NT2/D1 (cell line): ENCODE results near the gene GCLM.
"Not testable (repeated sequence)": the region's sequence is repeated elsewhere in the genome, so short reads cannot be mapped to it uniquely, and the experiment has no call there.

ENCODE experiments used
- DNase-seq: peaks from one replicate; pipeline ENCODE4 v3.0.0-alpha.2; 2011; ENCODE audit warnings: low read depth, low spot score
- H3K27me3 ChIP-seq: 2 replicates; pipeline ENCODE4 v1.6.0; 2011; ENCODE audit warnings: mild to moderate bottlenecking; ENCODE audit not compliant: insufficient read length, insufficient read depth
- H3K36me3 ChIP-seq: 2 replicates; pipeline ENCODE4 v1.6.1; 2011; ENCODE audit warnings: mild to moderate bottlenecking, low read length, mixed read lengths; ENCODE audit not compliant: insufficient read depth, insufficient read length
- H3K4me1 ChIP-seq: 2 replicates; pipeline ENCODE4 v1.5.1; 2011; ENCODE audit not compliant: insufficient read depth, insufficient read length
- H3K4me3 ChIP-seq: 2 replicates; pipeline ENCODE4 v1.5.1; 2011; ENCODE audit warnings: low read depth; ENCODE audit not compliant: insufficient read length
- H3K9ac ChIP-seq: 2 replicates; pipeline ENCODE4 v1.6.0; 2011; ENCODE audit warnings: low read depth; ENCODE audit not compliant: insufficient read length
- H3K9me3 ChIP-seq: 2 replicates; pipeline ENCODE4 v1.5.1; 2011; ENCODE audit warnings: mild to moderate bottlenecking, low read length; ENCODE audit not compliant: insufficient read depth
- SUZ12 ChIP-seq: IDR thresholded peaks from 2 replicates; pipeline ENCODE4 v1.6.1; 2011; ENCODE audit not compliant: insufficient read length, insufficient read depth; ENCODE audit errors: extremely low read depth
- YY1 ChIP-seq: IDR thresholded peaks from 2 replicates; pipeline ENCODE4 v1.6.1; 2011; ENCODE audit not compliant: insufficient read length, insufficient read depth
- ZNF274 ChIP-seq: IDR thresholded peaks from 2 replicates; pipeline ENCODE4 v1.6.1; 2011; ENCODE audit warnings: mild to moderate bottlenecking, low read depth, low read length

Gene GCLM

DNA sequence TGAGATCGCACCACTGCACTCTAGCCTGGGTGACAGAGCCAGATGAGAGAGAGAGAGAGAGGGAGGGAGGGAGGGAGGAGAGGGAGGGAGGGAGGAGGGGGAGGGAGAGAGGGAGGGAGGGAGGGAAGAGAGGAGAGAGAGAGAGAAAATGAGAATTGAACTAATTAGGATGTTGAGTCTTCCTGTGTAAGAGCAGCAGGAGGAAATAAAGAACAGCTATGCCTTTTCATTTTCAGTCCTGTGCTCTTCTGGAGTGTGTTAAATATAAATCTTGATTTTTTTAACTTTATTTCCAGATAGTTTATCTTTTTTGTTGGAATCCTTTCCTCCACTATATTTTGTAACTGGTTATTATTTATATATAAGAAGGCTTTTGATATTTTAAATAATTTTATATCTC, 57.4 kb downstream of the GCLM start:
- Histone ChIP-seq H3K9ac (no peak overlapping the region), H3K27me3 (no peaks in the 10 kb centered on the region), H3K4me3 (no peak overlapping the region), H3K9me3 (peaks cover 32% of the 10 kb centered on the region), H3K36me3 (no peaks in the 10 kb centered on the region), H3K4me1 (no peaks in the 10 kb centered on the region)
- no peak for DNase-seq
- no peak for TF ChIP-seq SUZ12
- TF ChIP-seq ZNF274 = no peak
- TF ChIP-seq YY1 = no peak

DNA sequence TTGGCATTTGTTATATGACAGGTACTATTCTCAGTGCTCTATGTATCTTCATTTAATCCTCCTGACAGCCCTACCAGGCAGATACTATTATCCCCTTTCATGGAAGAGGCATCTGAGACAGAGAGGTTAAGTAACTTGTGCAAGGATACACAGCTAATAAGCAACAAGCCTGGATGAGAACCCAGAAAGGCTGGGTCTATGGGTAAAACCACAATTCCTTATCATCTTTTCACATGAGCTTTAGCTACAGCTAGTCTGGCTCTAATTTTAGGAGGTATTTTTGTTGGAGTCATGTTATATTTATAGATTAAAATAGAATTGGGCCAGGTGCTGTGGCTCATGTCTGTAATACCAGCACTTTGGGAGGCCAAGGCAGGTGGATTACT, 57.9 kb downstream of the GCLM start:
- Histone ChIP-seq H3K9ac (no peak overlapping the region), H3K4me1 (no peaks in the 10 kb centered on the region), H3K36me3 (no peaks in the 10 kb centered on the region), H3K27me3 (no peaks in the 10 kb centered on the region), H3K9me3 (peaks cover 32% of the 10 kb centered on the region), H3K4me3 (no peak overlapping the region)
- TF ChIP-seq YY1 (no peak), SUZ12 (no peak), ZNF274 (no peak)
- no peak for DNase-seq

DNA sequence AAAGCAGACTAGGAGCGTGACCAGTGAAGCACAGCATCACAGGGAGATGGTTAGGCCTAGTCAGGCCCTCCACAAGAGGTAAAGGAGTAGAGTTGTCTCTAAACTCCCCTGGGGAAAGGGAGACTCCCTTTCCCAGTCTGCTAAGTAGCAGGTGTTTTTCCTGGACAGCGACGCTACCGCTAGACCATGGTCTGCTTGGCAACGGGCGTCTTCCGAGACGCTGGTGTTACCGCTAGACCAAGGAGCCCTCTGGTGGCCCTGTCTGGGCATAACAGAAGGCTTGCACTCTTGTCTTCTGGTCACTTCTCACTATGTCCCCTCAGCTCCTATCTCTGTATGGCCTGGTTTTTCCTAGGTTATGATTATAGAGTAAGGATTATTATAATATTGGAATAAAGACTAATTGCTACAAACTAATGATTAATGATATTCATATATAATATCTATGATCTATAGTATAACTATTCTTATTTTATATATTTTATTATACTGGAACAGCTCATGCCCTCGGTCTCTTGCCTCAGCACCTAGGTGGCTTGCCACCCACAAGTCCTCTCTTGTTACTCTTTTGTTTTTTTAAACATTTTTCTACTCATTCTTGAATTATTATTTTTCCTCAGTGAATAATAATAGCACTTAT, 58.4 kb downstream of the GCLM start:
- H3K4me1 ChIP-seq, H3K4me3 ChIP-seq, DNase-seq, H3K27me3 ChIP-seq, H3K36me3 ChIP-seq, H3K9ac ChIP-seq: not testable (repeated sequence)
- peaks cover 32% of the 10 kb centered on the region for H3K9me3 ChIP-seq

DNA sequence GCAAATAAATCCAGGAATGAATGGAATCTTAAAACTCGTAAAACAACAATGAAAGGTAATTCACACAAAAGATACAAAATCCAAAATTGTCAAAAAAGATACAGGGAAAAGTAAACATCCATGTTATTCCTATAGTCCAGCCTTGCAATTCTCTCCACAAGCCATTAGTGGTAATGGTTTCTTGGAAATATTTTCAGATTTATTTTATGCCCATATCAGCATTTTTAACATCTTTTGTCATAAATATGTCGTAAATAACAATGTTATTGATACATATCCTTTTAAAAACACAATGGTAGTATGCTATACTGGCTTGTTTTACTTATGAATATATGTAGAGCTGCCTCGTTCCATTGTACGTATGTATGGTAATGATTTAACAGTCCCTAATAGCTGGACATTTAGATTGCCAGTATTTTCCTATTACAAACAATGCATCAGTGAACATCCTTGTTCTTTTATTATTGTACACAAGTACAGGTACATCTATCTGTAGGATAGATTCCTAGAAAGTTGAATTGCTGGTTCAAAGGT, 60.8 kb downstream of the GCLM start:
- DNase-seq = no peak
- Histone ChIP-seq H3K9ac (peak overlapping the region; percentile 92), H3K4me1 (peaks cover 3% of the 10 kb centered on the region), H3K4me3 (peak overlapping the region; percentile 89), H3K36me3 (no peaks in the 10 kb centered on the region), H3K27me3 (no peaks in the 10 kb centered on the region), H3K9me3 (peaks cover 17% of the 10 kb centered on the region)
- no peak for TF ChIP-seq SUZ12
- no peak for TF ChIP-seq YY1
- TF ChIP-seq ZNF274 = no peak

DNA sequence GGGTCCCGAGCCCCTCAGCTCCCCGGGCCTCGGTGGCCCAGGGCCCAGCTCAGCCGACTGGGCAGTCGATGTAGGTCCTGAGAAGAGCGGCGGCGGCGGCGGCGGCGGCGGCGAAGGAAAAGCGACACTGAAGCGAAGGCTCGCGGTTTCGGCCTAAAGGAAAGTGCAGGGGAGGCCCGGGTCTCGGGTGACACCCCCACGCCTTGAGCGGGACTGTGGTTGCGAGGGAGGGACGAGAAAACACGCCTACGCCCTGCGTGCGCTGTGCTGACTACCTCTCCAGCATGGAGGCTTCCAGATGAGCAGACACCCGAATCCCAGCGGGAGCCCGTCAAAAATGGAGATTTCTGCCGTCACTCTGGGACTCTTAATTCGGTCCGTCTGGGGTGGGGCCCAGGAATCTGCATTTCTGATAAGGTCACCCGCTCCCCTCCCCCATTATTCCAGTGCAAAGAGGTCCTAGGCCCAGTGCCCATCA, 61.4 kb downstream of the GCLM start:
- Histone ChIP-seq H3K9me3 (peaks cover 17% of the 10 kb centered on the region), H3K4me1 (peaks cover 3% of the 10 kb centered on the region), H3K4me3 (peak overlapping the region; percentile 89), H3K27me3 (no peaks in the 10 kb centered on the region), H3K36me3 (no peaks in the 10 kb centered on the region), H3K9ac (peak overlapping the region; percentile 92)
- no peak for DNase-seq
- TF ChIP-seq ZNF274 (no peak), YY1 (no peak), SUZ12 (no peak)

DNA sequence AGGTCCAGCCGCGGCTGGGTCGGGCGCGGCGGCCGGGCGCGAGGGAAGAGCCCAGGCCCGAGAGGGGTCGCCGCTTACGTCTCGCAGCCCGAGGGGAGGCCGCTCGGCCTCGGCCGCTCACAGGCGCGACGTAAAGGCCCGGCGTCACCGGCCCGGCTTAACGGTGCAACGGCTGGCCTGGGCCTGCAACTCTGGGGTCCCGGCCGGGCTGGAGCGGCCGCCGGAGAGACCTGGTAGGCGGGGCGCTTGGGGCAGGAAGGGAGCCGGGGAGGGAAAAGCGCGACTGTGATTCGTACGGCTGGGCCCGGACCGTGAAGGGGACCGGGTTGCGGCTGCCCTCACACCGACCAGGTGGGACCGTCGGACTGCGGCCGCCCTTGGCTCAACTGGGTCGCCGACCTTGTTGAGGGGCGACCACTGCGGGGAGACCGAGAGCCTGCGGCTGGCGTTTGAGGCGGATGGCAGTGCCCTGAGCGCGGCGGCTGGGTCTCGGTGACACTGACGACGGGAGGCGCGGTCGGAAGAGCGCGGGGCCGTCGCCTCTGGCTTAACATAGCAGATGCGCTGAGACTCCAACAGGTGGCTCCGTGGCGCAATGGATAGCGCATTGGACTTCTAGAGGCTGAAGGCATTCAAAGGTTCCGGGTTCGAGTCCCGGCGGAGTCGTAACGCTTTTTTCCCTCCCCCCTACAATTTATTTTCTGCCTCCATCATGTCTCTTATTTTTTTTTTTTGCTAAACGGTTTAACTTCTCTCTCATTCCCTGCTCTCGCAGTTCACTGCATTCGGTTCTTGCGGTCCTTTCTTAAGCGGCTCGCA, 62.0 kb downstream of the GCLM start:
- Histone ChIP-seq H3K4me1 (peaks cover 3% of the 10 kb centered on the region), H3K9me3 (peaks cover 17% of the 10 kb centered on the region), H3K27me3 (no peaks in the 10 kb centered on the region)

More for the DNA sequence above, 62.0 kb downstream of the GCLM start:
- TF ChIP-seq SUZ12 = no peak
- TF ChIP-seq YY1 = no peak
- TF ChIP-seq ZNF274 = no peak
- peak overlapping the region; percentile 89 for H3K4me3 ChIP-seq
- DNase-seq = peak; percentile 83
- H3K36me3 ChIP-seq = peaks cover 5% of the 10 kb centered on the region
- H3K9ac ChIP-seq = peak overlapping the region; percentile 92
